K562 (cell line): ENCODE results near the gene TFAP2D. TPM values are rescaled to one million over a fixed set of nuclear protein-coding genes. Genes with fewer than 3 reads are reported as not detected.

Source experiments
- ATAC-seq: fragments of 200-7000 bp; cut with Tn5 transposase; 3 replicates; pipeline ENCODE4 v1.9.1; 2020; ENCODE audit warnings: moderate library complexity
- BruUV-seq: library from RNA; stranded (reverse); fragments of 400-500 nt; replicated peaks from 2 replicates; lab custom pipeline; 2021; lab: Mats Ljungman, UMichigan
- CTCF ChIA-PET: fragments of 300-600 bp; formaldehyde crosslinking; extraction: SDS; loops from one replicate; lab custom pipeline; 2021; ENCODE audit warnings: low intra/inter-chr PET ratio; lab: Yijun Ruan, JAX
- POLR2A ChIA-PET: fragments of 300-600, 350-650 bp; sonication (Branson Sonifier 250); formaldehyde crosslinking; extraction: SDS; loops from one replicate; lab custom pipeline; 2021; ENCODE audit warnings: antibody characterized with exemption, inconsistent platforms; lab: Yijun Ruan, JAX
- DNase-seq, 4 experiments: peaks; one replicate each; pipeline versions ENCODE4 v3.0.0 to v3.0.0-alpha.2; 2011 to 2018; ENCODE audit warnings: low spot score in 3 of 4, mixed read lengths in 3 of 4; ENCODE audit errors: extremely low read depth in 1 of 4
- FAIRE-seq: peaks from 2 replicates; lab custom pipeline; 2011; peaks lifted over from hg19 to GRCh38; lab: Jason Lieb, UNC
- H2AFZ ChIP-seq: 2 replicates; pipeline ENCODE4 v1.6.0; 2011; ENCODE audit warnings: low read depth, low read length, control low read depth, inconsistent platforms
- H3K27ac ChIP-seq: fragments of 200-600 bp; 3 replicates; pipeline ENCODE4 v1.8.0; 2011; ENCODE audit warnings: low read depth, mild to moderate bottlenecking, control low read depth, inconsistent platforms, low read length, moderate library complexity, mixed read lengths; ENCODE audit errors: extremely low read depth
- H3K27me3 ChIP-seq, 2 experiments: fragments of 300-600 bp in 1 of 2; 2 replicates in 1 of 2; 3 replicates in 1 of 2; pipeline versions ENCODE4 v1.6.0 to v1.8.0; 2011; ENCODE audit warnings: inconsistent platforms in 2 of 2, low read length in 2 of 2, mild to moderate bottlenecking in 1 of 2, mixed read lengths in 1 of 2, moderate library complexity in 1 of 2; ENCODE audit not compliant: control insufficient read depth in 2 of 2, insufficient read depth in 2 of 2
- H3K36me3 ChIP-seq: fragments of 300-600 bp; 3 replicates; pipeline ENCODE4 v1.8.0; 2011; ENCODE audit warnings: mild to moderate bottlenecking, low read length, inconsistent platforms; ENCODE audit not compliant: control insufficient read depth, insufficient read depth
- H3K4me1 ChIP-seq, 2 experiments: fragments of 200-600 bp in 1 of 2; replicated peaks in 1 of 2; 2 replicates in 1 of 2; 3 replicates in 1 of 2; pipeline versions ENCODE4 v1.5.1 to v1.8.0; 2011; ENCODE audit warnings: inconsistent platforms in 2 of 2, low read length in 2 of 2, mild to moderate bottlenecking in 1 of 2, mixed read lengths in 1 of 2, moderate library complexity in 1 of 2; ENCODE audit not compliant: control insufficient read depth in 2 of 2, insufficient read depth in 2 of 2
- H3K4me2 ChIP-seq: 2 replicates; pipeline ENCODE4 v1.6.1; 2011; ENCODE audit warnings: low read length, control low read depth, inconsistent platforms, mixed read lengths; ENCODE audit not compliant: insufficient read depth
- H3K4me3 ChIP-seq: fragments of 200-600 bp; sonication (generic), shearing (Covaris generic); 2 replicates; pipeline ENCODE4 v1.5.1; 2016; ENCODE audit warnings: control low read depth, inconsistent platforms
- H3K79me2 ChIP-seq: fragments of 200-600 bp; 3 replicates; pipeline ENCODE4 v1.8.0; 2011; ENCODE audit warnings: low read length, inconsistent platforms; ENCODE audit not compliant: control insufficient read depth, insufficient read depth
- H3K9ac ChIP-seq, 2 experiments: 2 replicates each; pipeline versions ENCODE4 v1.6.0 to v1.6.1; 2011; ENCODE audit warnings: low read depth in 2 of 2, low read length in 2 of 2, control low read depth in 1 of 2, inconsistent platforms in 1 of 2, mild to moderate bottlenecking in 1 of 2, mixed read lengths in 1 of 2; ENCODE audit not compliant: insufficient read depth in 1 of 2
- H3K9me1 ChIP-seq: one replicate; pipeline ENCODE4 v1.6.0; 2011; ENCODE audit warnings: inconsistent platforms, mild to moderate bottlenecking, low read length, moderate library complexity; ENCODE audit not compliant: control insufficient read depth, insufficient read depth
- H3K9me3 ChIP-seq: replicated peaks from 2 replicates; pipeline ENCODE4 v1.5.1; 2011; ENCODE audit warnings: low read depth, low read length, inconsistent platforms; ENCODE audit not compliant: control insufficient read depth, insufficient read depth
- H4K20me1 ChIP-seq: replicated peaks from 2 replicates; pipeline ENCODE4 v1.6.1; 2011; ENCODE audit warnings: low read length, inconsistent platforms, mixed read lengths; ENCODE audit not compliant: control insufficient read depth, insufficient read depth
- GTF2F1 ChIP-seq: IDR thresholded peaks from 2 replicates; pipeline ENCODE4 v1.6.1; 2011; ENCODE audit warnings: low read depth, low read length, improper control_type of control experiment
- MIER1 ChIP-seq: fragments of 450-650 bp; IDR thresholded peaks from 2 replicates; pipeline ENCODE4 v1.6.1; 2016; ENCODE audit warnings: antibody characterized with exemption, mild to moderate bottlenecking, low read depth
- ZNF695 ChIP-seq: fragments of 450-650 bp; formaldehyde crosslinking; IDR thresholded peaks from 2 replicates; pipeline ENCODE4 v1.4.0; 2020; ENCODE audit warnings: mild to moderate bottlenecking, moderate library complexity
- WGBS: fragments of 100-300 bp; shearing (Covaris generic); methylation state at CpG from one replicate; pipeline ENCODE4 v1.1.6; 2016; ENCODE audit warnings: low coverage, mixed read lengths; ENCODE audit not compliant: insufficient coverage; ENCODE audit errors: missing lambda C conversion rate; 5-methylcytosine and 5-hydroxymethylcytosine counted together
- in situ Hi-C: fragments of 300-500 bp; cut with MboI; formaldehyde crosslinking; loops from 4 replicates; pipeline ENCODE4 v1.15.0; 2018; ENCODE audit warnings: inconsistent platforms, mixed read lengths
- intact Hi-C: fragments of 100-400 bp; cut with micrococcal nuclease; formaldehyde crosslinking; loops from 2 replicates; pipeline ENCODE4 v1.14.2; 2022
- polyA plus RNA-seq, 8 experiments: library from polyadenylated mRNA; depleted of rRNA in 4 of 8; stranded (reverse) in 5 of 8; unstranded in 3 of 8; fragments of >200 nt; fragmentation: Nextera tagmentation in 2 of 8; fragmentation: Illumina TruSeq in 1 of 8; extraction: Ambion mirVana in 2 of 8; extraction: Trizol in 1 of 8; gene quantifications; 2 replicates each; pipeline versions ENCODE4 v1.2.1 to v1.2.3, GENCODE V29; 2011 to 2014; ENCODE audit warnings: inconsistent platforms in 1 of 8, missing spikeins in 1 of 8
- total RNA-seq, 7 experiments: library from RNA; depleted of rRNA in 6 of 7; stranded (reverse); fragments of >200 nt in 6 of 7; fragmentation: Illumina TruSeq in 2 of 7; extraction: Trizol in 2 of 7; gene quantifications; 2 replicates each; pipeline versions ENCODE4 v1.2.1 to v1.2.3, GENCODE V29; 2011 to 2021; ENCODE audit warnings: low replicate concordance in 1 of 7
- TF ChIP-seq, protein P1 (sequence below): fragments of 250-450 bp; sonication (Bioruptor Pico); IDR thresholded peaks from 2 replicates; pipeline ENCODE4 v1.4.0; 2020; ENCODE audit warnings: mild to moderate bottlenecking, moderate library complexity
- TF ChIP-seq, protein P2 (sequence below): fragments of 250-450 bp; sonication (Bioruptor Pico); IDR thresholded peaks from 2 replicates; pipeline ENCODE4 v1.5.0; 2020; ENCODE audit warnings: mild to moderate bottlenecking, borderline replicate concordance
- TF ChIP-seq, protein P3 (sequence below), 2 experiments: fragments of 450-650 bp; formaldehyde crosslinking in 1 of 2; IDR thresholded peaks; 2 replicates each; pipeline versions ENCODE4 v1.4.0 to v1.6.1; 2014 to 2020; ENCODE audit warnings: mild to moderate bottlenecking in 2 of 2, borderline replicate concordance in 1 of 2, low read depth in 1 of 2

TFAP2D gene
- total and polyA plus RNA-seq, 9 of the 15 experiments (the other 6 are each of a cell fraction or from before 2014, with no cell fraction given): not detected

DNA sequence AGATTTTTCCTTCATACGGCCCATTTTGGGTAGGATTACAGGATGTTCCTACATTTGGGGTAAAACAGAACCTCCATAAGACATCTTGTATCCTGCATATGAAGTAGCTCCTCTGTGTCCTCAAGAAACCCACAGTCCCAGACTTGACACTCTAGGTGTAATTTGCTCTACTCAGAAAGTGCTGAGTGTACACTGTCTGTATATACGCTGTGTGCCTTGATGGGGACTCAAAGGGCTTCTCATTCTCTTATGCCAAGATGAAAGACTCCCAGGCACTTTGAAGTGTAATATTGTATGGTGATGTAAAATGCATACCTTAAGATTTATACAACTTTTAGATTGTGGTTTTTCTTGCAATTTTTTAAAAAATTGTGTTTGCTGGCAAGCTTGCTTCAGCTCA lies 5.2 kb downstream of the TFAP2D start (continued):
- TF ChIP-seq, protein P1, sequence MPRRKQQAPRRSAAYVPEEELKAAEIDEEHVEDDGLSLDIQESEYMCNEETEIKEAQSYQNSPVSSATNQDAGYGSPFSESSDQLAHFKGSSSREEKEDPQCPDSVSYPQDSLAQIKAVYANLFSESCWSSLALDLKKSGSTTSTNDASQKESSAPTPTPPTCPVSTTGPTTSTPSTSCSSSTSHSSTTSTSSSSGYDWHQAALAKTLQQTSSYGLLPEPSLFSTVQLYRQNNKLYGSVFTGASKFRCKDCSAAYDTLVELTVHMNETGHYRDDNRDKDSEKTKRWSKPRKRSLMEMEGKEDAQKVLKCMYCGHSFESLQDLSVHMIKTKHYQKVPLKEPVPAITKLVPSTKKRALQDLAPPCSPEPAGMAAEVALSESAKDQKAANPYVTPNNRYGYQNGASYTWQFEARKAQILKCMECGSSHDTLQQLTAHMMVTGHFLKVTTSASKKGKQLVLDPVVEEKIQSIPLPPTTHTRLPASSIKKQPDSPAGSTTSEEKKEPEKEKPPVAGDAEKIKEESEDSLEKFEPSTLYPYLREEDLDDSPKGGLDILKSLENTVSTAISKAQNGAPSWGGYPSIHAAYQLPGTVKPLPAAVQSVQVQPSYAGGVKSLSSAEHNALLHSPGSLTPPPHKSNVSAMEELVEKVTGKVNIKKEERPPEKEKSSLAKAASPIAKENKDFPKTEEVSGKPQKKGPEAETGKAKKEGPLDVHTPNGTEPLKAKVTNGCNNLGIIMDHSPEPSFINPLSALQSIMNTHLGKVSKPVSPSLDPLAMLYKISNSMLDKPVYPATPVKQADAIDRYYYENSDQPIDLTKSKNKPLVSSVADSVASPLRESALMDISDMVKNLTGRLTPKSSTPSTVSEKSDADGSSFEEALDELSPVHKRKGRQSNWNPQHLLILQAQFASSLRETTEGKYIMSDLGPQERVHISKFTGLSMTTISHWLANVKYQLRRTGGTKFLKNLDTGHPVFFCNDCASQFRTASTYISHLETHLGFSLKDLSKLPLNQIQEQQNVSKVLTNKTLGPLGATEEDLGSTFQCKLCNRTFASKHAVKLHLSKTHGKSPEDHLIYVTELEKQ (CRISPR knock-in tag): no peak
- TF ChIP-seq, protein P2, sequence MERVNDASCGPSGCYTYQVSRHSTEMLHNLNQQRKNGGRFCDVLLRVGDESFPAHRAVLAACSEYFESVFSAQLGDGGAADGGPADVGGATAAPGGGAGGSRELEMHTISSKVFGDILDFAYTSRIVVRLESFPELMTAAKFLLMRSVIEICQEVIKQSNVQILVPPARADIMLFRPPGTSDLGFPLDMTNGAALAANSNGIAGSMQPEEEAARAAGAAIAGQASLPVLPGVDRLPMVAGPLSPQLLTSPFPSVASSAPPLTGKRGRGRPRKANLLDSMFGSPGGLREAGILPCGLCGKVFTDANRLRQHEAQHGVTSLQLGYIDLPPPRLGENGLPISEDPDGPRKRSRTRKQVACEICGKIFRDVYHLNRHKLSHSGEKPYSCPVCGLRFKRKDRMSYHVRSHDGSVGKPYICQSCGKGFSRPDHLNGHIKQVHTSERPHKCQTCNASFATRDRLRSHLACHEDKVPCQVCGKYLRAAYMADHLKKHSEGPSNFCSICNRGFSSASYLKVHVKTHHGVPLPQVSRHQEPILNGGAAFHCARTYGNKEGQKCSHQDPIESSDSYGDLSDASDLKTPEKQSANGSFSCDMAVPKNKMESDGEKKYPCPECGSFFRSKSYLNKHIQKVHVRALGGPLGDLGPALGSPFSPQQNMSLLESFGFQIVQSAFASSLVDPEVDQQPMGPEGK (CRISPR knock-in tag): no peak
- TF ChIP-seq GTF2F1: no peak

DNA sequence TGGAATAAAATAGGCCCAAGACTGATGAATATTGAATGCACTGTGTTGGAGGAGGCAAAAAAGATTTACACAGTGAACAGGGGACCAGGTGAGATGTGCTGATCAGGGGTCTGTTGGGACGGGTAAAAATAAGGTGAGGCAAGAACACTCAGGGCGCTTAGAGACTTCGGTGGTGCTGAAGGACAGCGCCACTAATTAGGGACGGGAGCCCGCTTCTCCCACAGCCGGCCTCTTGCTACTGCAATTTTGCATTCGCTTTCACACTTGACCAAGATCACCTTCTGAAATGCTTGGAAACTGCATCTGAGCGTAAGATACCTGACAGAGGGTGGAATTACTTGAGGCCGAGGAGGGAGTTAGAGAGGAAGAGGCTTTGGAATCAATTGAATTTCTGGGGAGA lies 7.3 kb downstream of the TFAP2D start:
- Histone ChIP-seq H2AFZ (no peak overlapping the region), H3K36me3 (no peaks in the 10 kb centered on the region), H4K20me1 (no peaks in the 10 kb centered on the region), H3K9ac (no peak overlapping the region), H3K9me1 (no peaks in the 10 kb centered on the region), H3K27ac (no peak overlapping the region), H3K27me3 (peaks cover 2 to 14% of the 10 kb centered on the region in 2 experiments; a peak in 3 of 5 replicates), H3K4me3 (no peak overlapping the region), H3K9me3 (no peaks in the 10 kb centered on the region), H3K79me2 (no peaks in the 10 kb centered on the region), H3K4me1 (no peaks in the 10 kb centered on the region), H3K4me2 (no peak overlapping the region)
- WGBS: 3% methylated on average over 10 of the region's 10 CpGs
- intact Hi-C loops (no loop called here), in situ Hi-C loops (no loop called here)
- FAIRE-seq (no peak), DNase-seq (peak in 3 of 4 experiments; percentile 17 to 30 (median 23)), ATAC-seq (peak; percentile 79)
- POLR2A ChIA-PET: interaction anchor here (0.7 kb wide), 1 partner anchor 14 kb away, joined by 3 read pairs; no protein-coding TSS in a partner anchor
- CTCF ChIA-PET: no interaction called here
- no TSS peak for BruUV-seq
- TF ChIP-seq MIER1 (0 out of 2 replicates have a peak, but pooled peaks have one; percentile 72), ZNF695 (no peak)
- TF ChIP-seq, protein P3, sequence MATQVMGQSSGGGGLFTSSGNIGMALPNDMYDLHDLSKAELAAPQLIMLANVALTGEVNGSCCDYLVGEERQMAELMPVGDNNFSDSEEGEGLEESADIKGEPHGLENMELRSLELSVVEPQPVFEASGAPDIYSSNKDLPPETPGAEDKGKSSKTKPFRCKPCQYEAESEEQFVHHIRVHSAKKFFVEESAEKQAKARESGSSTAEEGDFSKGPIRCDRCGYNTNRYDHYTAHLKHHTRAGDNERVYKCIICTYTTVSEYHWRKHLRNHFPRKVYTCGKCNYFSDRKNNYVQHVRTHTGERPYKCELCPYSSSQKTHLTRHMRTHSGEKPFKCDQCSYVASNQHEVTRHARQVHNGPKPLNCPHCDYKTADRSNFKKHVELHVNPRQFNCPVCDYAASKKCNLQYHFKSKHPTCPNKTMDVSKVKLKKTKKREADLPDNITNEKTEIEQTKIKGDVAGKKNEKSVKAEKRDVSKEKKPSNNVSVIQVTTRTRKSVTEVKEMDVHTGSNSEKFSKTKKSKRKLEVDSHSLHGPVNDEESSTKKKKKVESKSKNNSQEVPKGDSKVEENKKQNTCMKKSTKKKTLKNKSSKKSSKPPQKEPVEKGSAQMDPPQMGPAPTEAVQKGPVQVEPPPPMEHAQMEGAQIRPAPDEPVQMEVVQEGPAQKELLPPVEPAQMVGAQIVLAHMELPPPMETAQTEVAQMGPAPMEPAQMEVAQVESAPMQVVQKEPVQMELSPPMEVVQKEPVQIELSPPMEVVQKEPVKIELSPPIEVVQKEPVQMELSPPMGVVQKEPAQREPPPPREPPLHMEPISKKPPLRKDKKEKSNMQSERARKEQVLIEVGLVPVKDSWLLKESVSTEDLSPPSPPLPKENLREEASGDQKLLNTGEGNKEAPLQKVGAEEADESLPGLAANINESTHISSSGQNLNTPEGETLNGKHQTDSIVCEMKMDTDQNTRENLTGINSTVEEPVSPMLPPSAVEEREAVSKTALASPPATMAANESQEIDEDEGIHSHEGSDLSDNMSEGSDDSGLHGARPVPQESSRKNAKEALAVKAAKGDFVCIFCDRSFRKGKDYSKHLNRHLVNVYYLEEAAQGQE (IDR thresholded peaks at IDR 0.05; ENCODE audit: borderline replicate concordance): peak; percentile 95
- TF ChIP-seq, protein P3 (CRISPR knock-in tag; IDR thresholded peaks at IDR 0.05; ENCODE audit: low read depth): peak; percentile 76
